SK-N-SH treated with all-trans-retinoic acid at 6 μM for 48 hours (cell line): Measurements from ENCODE around the gene PRDM10.

Experiments used
- ATAC-seq: fragments of 200-7000 bp; cut with Tn5 transposase; 3 replicates; pipeline ENCODE4 v1.9.1; 2020; ENCODE audit warnings: mild to moderate bottlenecking, moderate library complexity
- ARNTL ChIP-seq: fragments of 450-650 bp; formaldehyde crosslinking; IDR thresholded peaks from 2 replicates; pipeline ENCODE4 v1.5.0; 2020; ENCODE audit warnings: low read depth, mild to moderate bottlenecking, moderate library complexity, borderline replicate concordance
- BACH2 ChIP-seq: fragments of 250-450 bp; sonication (Bioruptor Pico); IDR thresholded peaks from 2 replicates; pipeline ENCODE4 v1.9.0; 2021; ENCODE audit warnings: mild to moderate bottlenecking, borderline replicate concordance
- CREB5 ChIP-seq: fragments of 250-450 bp; sonication (Bioruptor Pico); IDR thresholded peaks from 2 replicates; pipeline ENCODE4 v1.5.1; 2020; ENCODE audit warnings: low read depth, mild to moderate bottlenecking, moderate library complexity
- CSRNP3 ChIP-seq: fragments of 250-450 bp; sonication (Bioruptor Pico); IDR thresholded peaks from 2 replicates; pipeline ENCODE4 v1.5.1; 2021; ENCODE audit warnings: mild to moderate bottlenecking, moderate library complexity
- ESRRG ChIP-seq: fragments of 250-450 bp; sonication (Bioruptor Pico); IDR thresholded peaks from 2 replicates; pipeline ENCODE4 v1.6.1; 2021; ENCODE audit warnings: mild to moderate bottlenecking
- GLIS3 ChIP-seq: fragments of 250-450 bp; sonication (Bioruptor Pico); IDR thresholded peaks from 2 replicates; pipeline ENCODE4 v1.5.0; 2020; ENCODE audit warnings: mild to moderate bottlenecking, moderate library complexity
- ISL1 ChIP-seq: fragments of 250-450 bp; sonication (Bioruptor Pico); IDR thresholded peaks from 2 replicates; pipeline ENCODE4 v2.1.2; 2022; ENCODE audit warnings: mild to moderate bottlenecking, moderate library complexity
- OSR1 ChIP-seq: fragments of 250-450 bp; sonication (Bioruptor Pico); IDR thresholded peaks from 2 replicates; pipeline ENCODE4 v1.8.0; 2022; ENCODE audit warnings: moderate library complexity, mild to moderate bottlenecking, inconsistent platforms
- POU6F1 ChIP-seq: fragments of 250-450 bp; sonication (Bioruptor Pico); IDR thresholded peaks from 2 replicates; pipeline ENCODE4 v1.8.0; 2021; ENCODE audit warnings: low read depth, mild to moderate bottlenecking, moderate library complexity, borderline replicate concordance
- TOX ChIP-seq: fragments of 250-450 bp; sonication (Bioruptor Pico); IDR thresholded peaks from 2 replicates; pipeline ENCODE4 v1.8.0; 2021; ENCODE audit warnings: mild to moderate bottlenecking, moderate library complexity, borderline replicate concordance
- TSHZ2 ChIP-seq: fragments of 250-450 bp; sonication (Bioruptor Pico); IDR thresholded peaks from 2 replicates; pipeline ENCODE4 v1.5.0; 2020; ENCODE audit warnings: mild to moderate bottlenecking, moderate library complexity
- ZC3H10 ChIP-seq: fragments of 250-450 bp; sonication (Bioruptor Pico); IDR thresholded peaks from 2 replicates; pipeline ENCODE4 v1.5.1; 2021; ENCODE audit warnings: mild to moderate bottlenecking, moderate library complexity
- ZFP3 ChIP-seq: fragments of 250-450 bp; sonication (Bioruptor Pico); IDR thresholded peaks from 2 replicates; pipeline ENCODE4 v1.5.0; 2020; ENCODE audit warnings: mild to moderate bottlenecking, moderate library complexity
- ZFP30 ChIP-seq: fragments of 450-650 bp; formaldehyde crosslinking; IDR thresholded peaks from 2 replicates; pipeline ENCODE4 v1.5.0; 2022; ENCODE audit warnings: mild to moderate bottlenecking, moderate library complexity
- ZNF565 ChIP-seq: fragments of 450-650 bp; formaldehyde crosslinking; conservative IDR thresholded peaks from 2 replicates; pipeline ENCODE4 v1.5.0; 2020; ENCODE audit warnings: low read depth, mild to moderate bottlenecking, moderate library complexity
- ZNF8 ChIP-seq: fragments of 450-650 bp; formaldehyde crosslinking; IDR thresholded peaks from 2 replicates; pipeline ENCODE4 v1.5.0; 2020; ENCODE audit warnings: mild to moderate bottlenecking, moderate library complexity

PRDM10 gene

GRCh38 chr11:129999407-129999806 is 3.2 kb downstream of the PRDM10 start:
- no peak for ATAC-seq
- TF ChIP-seq ESRRG (CRISPR knock-in tag) (no peak), CSRNP3 (no peak), ARNTL (no peak), TSHZ2 (CRISPR knock-in tag) (no peak), ZFP3 (CRISPR knock-in tag) (no peak), POU6F1 (CRISPR knock-in tag) (no peak), ZNF565 (CRISPR knock-in tag) (no peak), ZNF8 (CRISPR knock-in tag) (no peak), CREB5 (CRISPR knock-in tag) (no peak), BACH2 (CRISPR knock-in tag) (no peak), OSR1 (CRISPR knock-in tag) (no peak), GLIS3 (CRISPR knock-in tag) (no peak)
- TF ChIP-seq, all 23 proteins: peak for 0

- ATAC-seq = no peak
- TF ChIP-seq TOX (CRISPR knock-in tag) (no peak), POU6F1 (CRISPR knock-in tag) (no peak), ESRRG (CRISPR knock-in tag) (no peak), ZFP30 (CRISPR knock-in tag) (no peak), ARNTL (no peak), CREB5 (CRISPR knock-in tag) (no peak), OSR1 (CRISPR knock-in tag) (no peak), ZFP3 (CRISPR knock-in tag) (no peak), ZNF565 (CRISPR knock-in tag) (no peak)
These were observed 3.7 kb downstream of the PRDM10 start for GRCh38 chr11:129998905-129999304.

- TF ChIP-seq TSHZ2 (CRISPR knock-in tag) (no peak), ARNTL (no peak), ESRRG (CRISPR knock-in tag) (no peak), ZC3H10 (CRISPR knock-in tag) (no peak), ISL1 (CRISPR knock-in tag) (no peak), POU6F1 (CRISPR knock-in tag) (no peak)
- ATAC-seq = no peak
These were observed 4.5 kb downstream of the PRDM10 start for GRCh38 chr11:129998107-129998506.
